K562 (cell line): ENCODE data around the gene ZNF486.

ENCODE experiments used
- BRD9 ChIP-seq: fragments of 450-650 bp; IDR thresholded peaks from 2 replicates; pipeline ENCODE4 v1.6.1; 2018; ENCODE audit warnings: low read depth; ENCODE audit not compliant: partially characterized antibody
- GABPA ChIP-seq: fragments of 200-800 bp; sonication (Bioruptor generic); conservative IDR thresholded peaks from 2 replicates; pipeline ENCODE4 v1.6.1; 2016; ENCODE audit warnings: low read depth, missing genetic modification characterization, missing compliant biosample characterization
- HNRNPUL1 ChIP-seq: fragments of 200-400 bp; formaldehyde crosslinking; IDR thresholded peaks from 2 replicates; pipeline ENCODE4 v1.6.1; 2017; ENCODE audit warnings: low read length
- KDM2B ChIP-seq: fragments of 250-450 bp; sonication (Bioruptor Pico); IDR thresholded peaks from 2 replicates; pipeline ENCODE4 v1.8.0; 2021; ENCODE audit warnings: mild to moderate bottlenecking, moderate library complexity
- NBN ChIP-seq: fragments of 450-650 bp; IDR thresholded peaks from 2 replicates; pipeline ENCODE4 v1.6.1; 2016; ENCODE audit warnings: low read depth, mild to moderate bottlenecking
- POLR2A ChIP-seq: fragments of 450-650 bp; conservative IDR thresholded peaks from 2 replicates; pipeline ENCODE4 v1.6.1; 2016
- SIRT6 ChIP-seq: IDR thresholded peaks from one replicate; pipeline ENCODE4 v1.6.1; 2012; ENCODE audit warnings: low read depth, mild to moderate bottlenecking, control low read depth, inconsistent platforms, low read length, moderate library complexity
- SMARCE1 ChIP-seq: fragments of 450-650 bp; IDR thresholded peaks from 2 replicates; pipeline ENCODE4 v1.7.1; 2016; ENCODE audit warnings: mild to moderate bottlenecking
- ZBED1 ChIP-seq: IDR thresholded peaks from 2 replicates; pipeline ENCODE4 v1.6.1; 2014
- ZBTB17 ChIP-seq: fragments of 450-650 bp; formaldehyde crosslinking; IDR thresholded peaks from 2 replicates; pipeline ENCODE4 v1.4.0; 2020; ENCODE audit warnings: mild to moderate bottlenecking
- ZBTB8A ChIP-seq: fragments of 450-650 bp; IDR thresholded peaks from 2 replicates; pipeline ENCODE4 v1.6.1; 2018; ENCODE audit warnings: mild to moderate bottlenecking, moderate library complexity; ENCODE audit not compliant: partially characterized antibody
- TF ChIP-seq, protein P1 (sequence below), 3 experiments: IDR thresholded peaks in 2 of 3; conservative IDR thresholded peaks in 1 of 3; 2 replicates each; pipeline ENCODE4 v1.5.1; 2011 to 2012; ENCODE audit warnings: low read length in 3 of 3, mild to moderate bottlenecking in 3 of 3, control low read depth in 2 of 3, improper control_type of control experiment in 1 of 3, inconsistent platforms in 1 of 3, low read depth in 1 of 3, mixed read lengths in 1 of 3, moderate library complexity in 1 of 3; ENCODE audit not compliant: insufficient read depth in 2 of 3
- TF ChIP-seq, protein P2 (sequence below): fragments of 250-450 bp; sonication (Bioruptor Pico); IDR thresholded peaks from 2 replicates; pipeline ENCODE4 v1.9.0; 2021; ENCODE audit warnings: mild to moderate bottlenecking, inconsistent platforms

DNA sequence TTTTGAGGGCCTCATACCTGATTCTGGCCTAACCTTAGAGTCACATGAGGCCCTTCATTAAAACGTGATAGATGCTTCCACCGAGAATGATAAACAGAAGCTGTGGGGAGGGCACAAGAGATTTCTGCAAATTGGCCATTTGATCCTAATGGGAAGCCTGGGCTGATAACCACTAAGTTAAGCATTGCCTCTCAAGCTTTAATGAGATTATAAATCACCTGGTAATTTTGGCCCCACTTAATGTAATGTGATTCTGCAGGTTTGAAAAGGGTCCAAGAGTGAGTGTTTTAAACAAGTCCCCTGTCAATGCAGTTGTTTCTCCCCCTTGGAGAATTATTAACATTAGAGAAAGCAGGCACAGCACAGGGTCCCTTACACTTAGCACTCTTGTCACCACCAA is 42.0 kb downstream of the ZNF486 start:
- no peak for TF ChIP-seq ZBTB8A
- TF ChIP-seq NBN, result no peak
- TF ChIP-seq, protein P1, sequence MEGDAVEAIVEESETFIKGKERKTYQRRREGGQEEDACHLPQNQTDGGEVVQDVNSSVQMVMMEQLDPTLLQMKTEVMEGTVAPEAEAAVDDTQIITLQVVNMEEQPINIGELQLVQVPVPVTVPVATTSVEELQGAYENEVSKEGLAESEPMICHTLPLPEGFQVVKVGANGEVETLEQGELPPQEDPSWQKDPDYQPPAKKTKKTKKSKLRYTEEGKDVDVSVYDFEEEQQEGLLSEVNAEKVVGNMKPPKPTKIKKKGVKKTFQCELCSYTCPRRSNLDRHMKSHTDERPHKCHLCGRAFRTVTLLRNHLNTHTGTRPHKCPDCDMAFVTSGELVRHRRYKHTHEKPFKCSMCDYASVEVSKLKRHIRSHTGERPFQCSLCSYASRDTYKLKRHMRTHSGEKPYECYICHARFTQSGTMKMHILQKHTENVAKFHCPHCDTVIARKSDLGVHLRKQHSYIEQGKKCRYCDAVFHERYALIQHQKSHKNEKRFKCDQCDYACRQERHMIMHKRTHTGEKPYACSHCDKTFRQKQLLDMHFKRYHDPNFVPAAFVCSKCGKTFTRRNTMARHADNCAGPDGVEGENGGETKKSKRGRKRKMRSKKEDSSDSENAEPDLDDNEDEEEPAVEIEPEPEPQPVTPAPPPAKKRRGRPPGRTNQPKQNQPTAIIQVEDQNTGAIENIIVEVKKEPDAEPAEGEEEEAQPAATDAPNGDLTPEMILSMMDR (IDR thresholded peaks at IDR 0.05 in 2 of 3, conservative IDR thresholded peaks at IDR 0.05 in 1 of 3; ENCODE audit: insufficient read depth in 2 of 3, low read depth in 1 of 3, low read length in 3 of 3), result no peak
- TF ChIP-seq ZBED1, result no peak
- TF ChIP-seq, protein P2, sequence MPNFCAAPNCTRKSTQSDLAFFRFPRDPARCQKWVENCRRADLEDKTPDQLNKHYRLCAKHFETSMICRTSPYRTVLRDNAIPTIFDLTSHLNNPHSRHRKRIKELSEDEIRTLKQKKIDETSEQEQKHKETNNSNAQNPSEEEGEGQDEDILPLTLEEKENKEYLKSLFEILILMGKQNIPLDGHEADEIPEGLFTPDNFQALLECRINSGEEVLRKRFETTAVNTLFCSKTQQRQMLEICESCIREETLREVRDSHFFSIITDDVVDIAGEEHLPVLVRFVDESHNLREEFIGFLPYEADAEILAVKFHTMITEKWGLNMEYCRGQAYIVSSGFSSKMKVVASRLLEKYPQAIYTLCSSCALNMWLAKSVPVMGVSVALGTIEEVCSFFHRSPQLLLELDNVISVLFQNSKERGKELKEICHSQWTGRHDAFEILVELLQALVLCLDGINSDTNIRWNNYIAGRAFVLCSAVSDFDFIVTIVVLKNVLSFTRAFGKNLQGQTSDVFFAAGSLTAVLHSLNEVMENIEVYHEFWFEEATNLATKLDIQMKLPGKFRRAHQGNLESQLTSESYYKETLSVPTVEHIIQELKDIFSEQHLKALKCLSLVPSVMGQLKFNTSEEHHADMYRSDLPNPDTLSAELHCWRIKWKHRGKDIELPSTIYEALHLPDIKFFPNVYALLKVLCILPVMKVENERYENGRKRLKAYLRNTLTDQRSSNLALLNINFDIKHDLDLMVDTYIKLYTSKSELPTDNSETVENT, result no peak
- TF ChIP-seq GABPA (tag), result no peak
- TF ChIP-seq KDM2B (CRISPR knock-in tag), result no peak
- no peak for TF ChIP-seq SIRT6
- no peak for TF ChIP-seq SMARCE1
- TF ChIP-seq HNRNPUL1, result no peak
- TF ChIP-seq BRD9, result no peak
- no peak for TF ChIP-seq ZBTB17 (CRISPR knock-in tag)
- TF ChIP-seq POLR2A, result no peak
